Astrocyte (in vitro differentiated cells and primary cell): ENCODE measurements around the gene COPS7A. TPM values are rescaled to one million over a fixed set of nuclear protein-coding genes. Genes with fewer than 3 reads are reported as not detected.

Experiments
- DNase-seq: peaks from one replicate; pipeline ENCODE4 v3.0.0-alpha.2; 2010; ENCODE audit warnings: low read depth
- FAIRE-seq: peaks from 2 replicates; lab custom pipeline; 2011; peaks lifted over from hg19 to GRCh38; lab: Jason Lieb, UNC
- H2AFZ ChIP-seq: 2 replicates; pipeline ENCODE4 v1.6.0; 2012; ENCODE audit warnings: low read depth, low read length, inconsistent platforms
- H3K27ac ChIP-seq: 2 replicates; pipeline ENCODE4 v1.5.1; 2011; ENCODE audit warnings: low read depth, low read length, inconsistent platforms
- H3K27me3 ChIP-seq: 2 replicates; pipeline ENCODE4 v1.6.0; 2011; ENCODE audit warnings: low read length, inconsistent platforms; ENCODE audit not compliant: insufficient read depth
- H3K36me3 ChIP-seq: 2 replicates; pipeline ENCODE4 v1.5.1; 2011; ENCODE audit warnings: low read length, inconsistent platforms; ENCODE audit not compliant: insufficient read depth
- H3K4me1 ChIP-seq: 2 replicates; pipeline ENCODE4 v1.5.1; 2011; ENCODE audit warnings: low read length, inconsistent platforms; ENCODE audit not compliant: insufficient read depth
- H3K4me2 ChIP-seq: 2 replicates; pipeline ENCODE4 v1.6.0; 2012; ENCODE audit warnings: low read length, inconsistent platforms
- H3K4me3 ChIP-seq: 2 replicates; pipeline ENCODE4 v1.5.1; 2011; ENCODE audit warnings: low read depth, mild to moderate bottlenecking, low read length, inconsistent platforms; ENCODE audit not compliant: insufficient read depth
- H3K79me2 ChIP-seq: 2 replicates; pipeline ENCODE4 v1.6.0; 2012; ENCODE audit warnings: mild to moderate bottlenecking, low read length, inconsistent platforms; ENCODE audit not compliant: insufficient read depth
- H3K9ac ChIP-seq: 2 replicates; pipeline ENCODE4 v1.6.0; 2012; ENCODE audit warnings: mild to moderate bottlenecking, low read length, inconsistent platforms
- H3K9me3 ChIP-seq: 2 replicates; pipeline ENCODE4 v1.5.1; 2012; ENCODE audit warnings: low read depth, mild to moderate bottlenecking, low read length, inconsistent platforms; ENCODE audit not compliant: insufficient read depth
- H4K20me1 ChIP-seq: 2 replicates; pipeline ENCODE4 v1.6.0; 2012; ENCODE audit warnings: low read length, inconsistent platforms; ENCODE audit not compliant: insufficient read depth
- H3K27ac Mint-ChIP-seq: one replicate; pipeline ENCODE4 v1.8.0; 2021; ENCODE audit warnings: mild to moderate bottlenecking, mixed read lengths; ENCODE audit not compliant: unreplicated experiment
- H3K27me3 Mint-ChIP-seq: one replicate; pipeline ENCODE4 v1.8.0; 2021; ENCODE audit warnings: low read depth, mixed read lengths; ENCODE audit not compliant: unreplicated experiment
- H3K36me3 Mint-ChIP-seq: one replicate; pipeline ENCODE4 v1.8.0; 2021; ENCODE audit warnings: low read depth, mixed read lengths; ENCODE audit not compliant: unreplicated experiment
- H3K4me1 Mint-ChIP-seq: one replicate; pipeline ENCODE4 v1.8.0; 2021; ENCODE audit warnings: low read depth, mixed read lengths; ENCODE audit not compliant: unreplicated experiment
- H3K4me3 Mint-ChIP-seq: one replicate; pipeline ENCODE4 v1.8.0; 2021; ENCODE audit warnings: mild to moderate bottlenecking, moderate library complexity, mixed read lengths; ENCODE audit not compliant: unreplicated experiment
- H3K9me3 Mint-ChIP-seq: one replicate; pipeline ENCODE4 v1.8.0; 2021; ENCODE audit warnings: mild to moderate bottlenecking, mixed read lengths; ENCODE audit not compliant: unreplicated experiment
- CTCF ChIP-seq: IDR thresholded peaks from 2 replicates; pipeline ENCODE4 v1.5.1; 2011; ENCODE audit warnings: low read depth, mild to moderate bottlenecking, inconsistent platforms, low read length, moderate library complexity; ENCODE audit not compliant: insufficient read depth
- EZH2 ChIP-seq: IDR thresholded peaks from 2 replicates; pipeline ENCODE4 v1.6.1; 2012; ENCODE audit warnings: mild to moderate bottlenecking, low read length, inconsistent platforms; ENCODE audit not compliant: insufficient read depth
- total RNA-seq: library from RNA; stranded (reverse); gene quantifications from 2 replicates; pipeline ENCODE4 v1.2.1, GENCODE V29; 2021

The COPS7A gene
- total RNA-seq, 1 donor from 2014 or later, result 47.3 TPM

GRCh38 chr12:6772726-6773589 is 49.1 kb downstream of the COPS7A start:
- no peak overlapping the region for H3K27ac Mint-ChIP-seq
- Histone ChIP-seq H3K79me2 (peaks cover 20% of the 10 kb centered on the region), H3K9ac (no peak overlapping the region), H4K20me1 (peaks cover 42% of the 10 kb centered on the region), H3K4me1 (peaks cover 23% of the 10 kb centered on the region), H2AFZ (no peak overlapping the region), H3K27me3 (no peaks in the 10 kb centered on the region), H3K27ac (no peak overlapping the region), H3K36me3 (peaks cover 20% of the 10 kb centered on the region), H3K4me2 (peak overlapping the region; percentile 30), H3K4me3 (no peak overlapping the region), H3K9me3 (no peaks in the 10 kb centered on the region)
- H3K4me3 Mint-ChIP-seq, result no peak overlapping the region
- FAIRE-seq (no peak), DNase-seq (no peak)
- TF ChIP-seq EZH2 (no peak), CTCF (no peak)
- H3K27me3 Mint-ChIP-seq, result peaks cover 33% of the 10 kb centered on the region
- peaks cover 33% of the 10 kb centered on the region for H3K36me3 Mint-ChIP-seq
- peaks cover 15% of the 10 kb centered on the region for H3K4me1 Mint-ChIP-seq
- no peaks in the 10 kb centered on the region for H3K9me3 Mint-ChIP-seq

GRCh38 chr12:6773590-6774351 is 49.9 kb downstream of the COPS7A start:
- Histone ChIP-seq H3K27ac (no peak overlapping the region), H3K4me1 (peaks cover 20% of the 10 kb centered on the region), H3K36me3 (peaks cover 20% of the 10 kb centered on the region), H3K4me2 (peak overlapping the region; percentile 30), H3K27me3 (no peaks in the 10 kb centered on the region), H3K4me3 (no peak overlapping the region), H3K79me2 (peaks cover 12% of the 10 kb centered on the region), H3K9me3 (no peaks in the 10 kb centered on the region), H2AFZ (no peak overlapping the region), H3K9ac (no peak overlapping the region), H4K20me1 (peaks cover 34% of the 10 kb centered on the region)
- H3K4me3 Mint-ChIP-seq, result no peak overlapping the region
- H3K27me3 Mint-ChIP-seq, result peaks cover 38% of the 10 kb centered on the region
- peaks cover 18% of the 10 kb centered on the region for H3K4me1 Mint-ChIP-seq
- DNase-seq (no peak), FAIRE-seq (no peak)
- peaks cover 31% of the 10 kb centered on the region for H3K36me3 Mint-ChIP-seq
- H3K27ac Mint-ChIP-seq, result no peak overlapping the region
- H3K9me3 Mint-ChIP-seq, result no peaks in the 10 kb centered on the region
- TF ChIP-seq EZH2 (no peak), CTCF (no peak)
